Caco-2 (cell line): Measurements from ENCODE around the gene TRIM72. TPM values are rescaled to one million over a fixed set of nuclear protein-coding genes. Genes with fewer than 3 reads are reported as not detected.

Experiments used
- BruUV-seq: library from RNA; stranded (reverse); fragments of 400-500 nt; replicated peaks from 2 replicates; lab custom pipeline; 2021; lab: Mats Ljungman, UMichigan
- CTCF ChIA-PET: fragments of 300-600 bp; sonication (Branson Sonifier 250); formaldehyde crosslinking; loops from one replicate; lab custom pipeline; 2022; ENCODE audit warnings: antibody characterized with exemption; lab: Charles Lee
- POLR2A ChIA-PET: fragments of 300-600 bp; sonication (Branson Sonifier 250); formaldehyde crosslinking; loops from one replicate; lab custom pipeline; 2022; ENCODE audit warnings: antibody characterized with exemption; lab: Charles Lee
- DNase-seq, 2 experiments: peaks; one replicate each; pipeline versions ENCODE4 v3.0.0 to v3.0.0-alpha.2; 2020 to 2022
- H3K27me3 ChIP-seq: replicated peaks from 2 replicates; pipeline ENCODE4 v1.6.0; 2011; ENCODE audit warnings: low read length; ENCODE audit not compliant: control insufficient read depth, insufficient read depth
- H3K36me3 ChIP-seq: 2 replicates; pipeline ENCODE4 v1.5.1; 2011; ENCODE audit warnings: low read length; ENCODE audit not compliant: control insufficient read depth, insufficient read depth
- H3K4me1 ChIP-seq: fragments of 250-450 bp; sonication (Bioruptor Pico); 2 replicates; pipeline ENCODE4 v1.5.1; 2020; ENCODE audit warnings: mild to moderate bottlenecking
- H3K4me3 ChIP-seq: 2 replicates; pipeline ENCODE4 v1.5.1; 2011; ENCODE audit warnings: low read depth, mild to moderate bottlenecking, control low read depth, low read length
- H3K9me3 ChIP-seq: fragments of 250-450 bp; sonication (Bioruptor Pico); 2 replicates; pipeline ENCODE4 v1.5.1; 2020; ENCODE audit warnings: mild to moderate bottlenecking, moderate library complexity
- H3K27ac Mint-ChIP-seq: one replicate; pipeline ENCODE4 v1.8.0; 2022; ENCODE audit warnings: mixed read lengths; ENCODE audit not compliant: unreplicated experiment
- H3K27me3 Mint-ChIP-seq: one replicate; pipeline ENCODE4 v1.8.0; 2022; ENCODE audit warnings: mixed read lengths; ENCODE audit not compliant: insufficient read depth, unreplicated experiment
- H3K36me3 Mint-ChIP-seq: one replicate; pipeline ENCODE4 v1.8.0; 2022; ENCODE audit warnings: mild to moderate bottlenecking, mixed read lengths; ENCODE audit not compliant: insufficient read depth, unreplicated experiment
- H3K4me1 Mint-ChIP-seq: one replicate; pipeline ENCODE4 v1.8.0; 2022; ENCODE audit warnings: low read depth, mixed read lengths; ENCODE audit not compliant: unreplicated experiment
- H3K4me3 Mint-ChIP-seq: one replicate; pipeline ENCODE4 v1.8.0; 2022; ENCODE audit warnings: mild to moderate bottlenecking, moderate library complexity, mixed read lengths; ENCODE audit not compliant: unreplicated experiment
- H3K9me3 Mint-ChIP-seq: one replicate; pipeline ENCODE4 v1.8.0; 2022; ENCODE audit warnings: mixed read lengths; ENCODE audit not compliant: unreplicated experiment
- CTCF ChIP-seq, 2 experiments: fragments of 200-600 bp in 1 of 2; IDR thresholded peaks; 1 replicate in 1 of 2; 2 replicates in 1 of 2; pipeline versions ENCODE4 v1.5.1 to v1.8.0; 2011 to 2022; ENCODE audit warnings: antibody characterized with exemption in 1 of 2, control low read depth in 1 of 2, inconsistent platforms in 1 of 2, low read depth in 1 of 2, low read length in 1 of 2, mild to moderate bottlenecking in 1 of 2, moderate library complexity in 1 of 2; ENCODE audit not compliant: insufficient read depth in 1 of 2, severe bottlenecking in 1 of 2, unreplicated experiment in 1 of 2
- intact Hi-C: fragments of 100-400 bp; cut with micrococcal nuclease; formaldehyde crosslinking; loops from one replicate; pipeline ENCODE4 v1.10.0; 2022; ENCODE audit not compliant: unreplicated experiment
- total RNA-seq: library from RNA; stranded (reverse); gene quantifications from 2 replicates; pipeline ENCODE4 v1.2.3, GENCODE V29; 2022

Gene TRIM72
- total RNA-seq, 1 experiment from 2014 or later = 0.07 TPM

- Histone ChIP-seq H3K36me3 (no peaks in the 10 kb centered on the region), H3K27me3 (no peaks in the 10 kb centered on the region), H3K4me1 (no peaks in the 10 kb centered on the region), H3K4me3 (no peak overlapping the region), H3K9me3 (no peaks in the 10 kb centered on the region)
- Mint-ChIP-seq H3K9me3 (no peaks in the 10 kb centered on the region), H3K27ac (no peak overlapping the region), H3K36me3 (peaks cover 31% of the 10 kb centered on the region), H3K27me3 (no peaks in the 10 kb centered on the region), H3K4me1 (no peaks in the 10 kb centered on the region), H3K4me3 (no peak overlapping the region)
- intact Hi-C loops = no loop called here
- CTCF ChIA-PET = no interaction called here
- no peak for DNase-seq
- TF ChIP-seq CTCF (IDR thresholded peaks at IDR 0.05; ENCODE audit: insufficient read depth in 1 of 2, low read depth in 1 of 2, low read length in 1 of 2, severe bottlenecking in 1 of 2, unreplicated experiment in 1 of 2) = no peak
- POLR2A ChIA-PET = no interaction called here
- no TSS peak for BruUV-seq
These were observed 36.8 kb upstream of the TRIM72 start for GRCh38 chr16:31177136-31177535.

GRCh38 chr16:31179219-31179746 lies 34.6 kb upstream of the TRIM72 start:
- Histone ChIP-seq H3K4me3 (peak overlapping the region; percentile 95), H3K9me3 (no peaks in the 10 kb centered on the region), H3K36me3 (no peaks in the 10 kb centered on the region; the same call in none of the 2 replicates), H3K4me1 (no peaks in the 10 kb centered on the region), H3K27me3 (no peaks in the 10 kb centered on the region)
- BruUV-seq = TSS peak; percentile 90
- DNase-seq = no peak
- Mint-ChIP-seq H3K4me1 (peaks cover 4% of the 10 kb centered on the region), H3K9me3 (no peaks in the 10 kb centered on the region), H3K27me3 (no peaks in the 10 kb centered on the region), H3K4me3 (peak overlapping the region; percentile 97), H3K36me3 (peaks cover 52% of the 10 kb centered on the region), H3K27ac (peak overlapping the region; percentile 100)
- ChIA-PET CTCF (no interaction called here), POLR2A (interaction anchor here (0.6 to 2.1 kb wide), 10 partner anchors 10 to 534 kb away, joined by 3 to 37 read pairs (median 4); partner anchors contain the start of genes ARMC5, KAT8, ZNF646 and ZNF668)
- intact Hi-C loops = no loop called here
- no peak for TF ChIP-seq CTCF (IDR thresholded peaks at IDR 0.05; ENCODE audit: insufficient read depth in 1 of 2, low read depth in 1 of 2, low read length in 1 of 2, severe bottlenecking in 1 of 2, unreplicated experiment in 1 of 2)

GRCh38 chr16:31179747-31180459 lies 34.0 kb upstream of the TRIM72 start, which contains the start of gene FUS:
FUS (plus strand) TSS chr16:31180139; CDS start chr16:31180215, 76 bp downstream.
- Mint-ChIP-seq H3K36me3 (peaks cover 59% of the 10 kb centered on the region), H3K27me3 (no peaks in the 10 kb centered on the region), H3K4me3 (peak within 1 kb of the TSS; percentile 97), H3K9me3 (no peaks in the 10 kb centered on the region), H3K4me1 (peaks cover 4% of the 10 kb centered on the region), H3K27ac (peak within 1 kb of the TSS; percentile 100)
- no peaks in the 10 kb centered on the region for H3K27me3 ChIP-seq
- no peaks in the 10 kb centered on the region; the same call in none of the 2 replicates for H3K36me3 ChIP-seq
- intact Hi-C loops = no loop called here
- no TSS peak for BruUV-seq
- CTCF ChIA-PET = interaction anchor here (1.0 kb wide), 1 partner anchor 38 kb away, joined by 4 read pairs; no protein-coding TSS in a partner anchor
- H3K4me1 ChIP-seq = no peaks in the 10 kb centered on the region
- DNase-seq = peak; percentile 88 to 90
- H3K4me3 ChIP-seq = peak within 1 kb of the TSS; percentile 95
- POLR2A ChIA-PET = interaction anchor here (0.6 to 2.1 kb wide), 12 partner anchors 11 to 533 kb away, joined by 3 to 37 read pairs (median 4); partner anchors contain the start of genes ARMC5, KAT8, ZNF646 and ZNF668
- TF ChIP-seq CTCF (IDR thresholded peaks at IDR 0.05; ENCODE audit: insufficient read depth in 1 of 2, low read depth in 1 of 2, low read length in 1 of 2, severe bottlenecking in 1 of 2, unreplicated experiment in 1 of 2) = no peak
- H3K9me3 ChIP-seq = no peaks in the 10 kb centered on the region
